Neural progenitor cell (in vitro differentiated cells): ENCODE measurements around the gene PHACTR1. TPM values are rescaled to one million over a fixed set of nuclear protein-coding genes. Genes with fewer than 3 reads are reported as not detected.

Experiments used
- DNase-seq: peaks from one replicate; pipeline ENCODE4 v3.0.0-alpha.2; 2016; ENCODE audit warnings: low spot score
- H2AFZ ChIP-seq: fragments of 200-600 bp; sonication (generic); replicated peaks from 2 replicates; pipeline ENCODE4 v1.6.1; 2016; ENCODE audit warnings: antibody characterized with exemption
- H3F3A ChIP-seq: fragments of 200-600 bp; sonication (generic); 2 replicates; pipeline ENCODE4 v1.6.1; 2016; ENCODE audit warnings: antibody characterized with exemption, low read depth
- H3K27ac ChIP-seq: fragments of 200-600 bp; sonication (generic); 2 replicates; pipeline ENCODE4 v1.5.1; 2016; ENCODE audit warnings: mild to moderate bottlenecking
- H3K27me3 ChIP-seq: fragments of 200-600 bp; sonication (generic); 2 replicates; pipeline ENCODE4 v1.6.1; 2016; ENCODE audit warnings: mild to moderate bottlenecking, moderate library complexity
- H3K36me3 ChIP-seq: fragments of 200-600 bp; sonication (generic); 2 replicates; pipeline ENCODE4 v1.5.1; 2016
- H3K4me1 ChIP-seq: fragments of 200-600 bp; sonication (generic); 2 replicates; pipeline ENCODE4 v1.6.1; 2016; ENCODE audit warnings: mixed run types
- H3K4me2 ChIP-seq: fragments of 200-600 bp; sonication (generic); 2 replicates; pipeline ENCODE4 v1.6.1; 2016
- H3K4me3 ChIP-seq: fragments of 200-600 bp; sonication (generic); 2 replicates; pipeline ENCODE4 v1.5.1; 2016
- H3K79me2 ChIP-seq: fragments of 200-600 bp; sonication (generic); 2 replicates; pipeline ENCODE4 v1.6.1; 2016; ENCODE audit warnings: low read depth
- H3K9ac ChIP-seq: fragments of 200-600 bp; sonication (generic); 2 replicates; pipeline ENCODE4 v1.6.1; 2016
- H3K9me3 ChIP-seq: fragments of 200-600 bp; sonication (generic); 2 replicates; pipeline ENCODE4 v1.5.1; 2016; ENCODE audit warnings: low read depth
- H4K20me1 ChIP-seq: fragments of 200-600 bp; sonication (generic); 2 replicates; pipeline ENCODE4 v1.6.1; 2016; ENCODE audit warnings: low read depth
- H3K27ac Mint-ChIP-seq: 3 replicates; pipeline ENCODE4 v1.8.0; 2021; ENCODE audit warnings: mixed read lengths
- H3K27me3 Mint-ChIP-seq: 2 replicates; pipeline ENCODE4 v1.8.0; 2022; ENCODE audit warnings: low read depth, mild to moderate bottlenecking, inconsistent platforms, moderate library complexity, mixed read lengths; ENCODE audit not compliant: insufficient read depth
- H3K36me3 Mint-ChIP-seq: 3 replicates; pipeline ENCODE4 v1.8.0; 2021; ENCODE audit warnings: mixed read lengths
- H3K4me1 Mint-ChIP-seq: 3 replicates; pipeline ENCODE4 v1.8.0; 2021; ENCODE audit warnings: mixed read lengths
- H3K4me3 Mint-ChIP-seq: 3 replicates; pipeline ENCODE4 v1.8.0; 2021; ENCODE audit warnings: mild to moderate bottlenecking, moderate library complexity, mixed read lengths
- H3K9me3 Mint-ChIP-seq: 3 replicates; pipeline ENCODE4 v1.8.0; 2020; ENCODE audit warnings: mixed read lengths
- EZH2 ChIP-seq: fragments of 200-600 bp; sonication (generic); IDR thresholded peaks from 2 replicates; pipeline ENCODE4 v1.6.1; 2017; ENCODE audit warnings: antibody characterized with exemption, mild to moderate bottlenecking, moderate library complexity
- EZH2phosphoT487 ChIP-seq: fragments of 200-600 bp; sonication (generic); IDR thresholded peaks from 2 replicates; pipeline ENCODE4 v1.6.1; 2017; ENCODE audit warnings: antibody characterized with exemption
- total RNA-seq: library from RNA; depleted of rRNA; stranded (reverse); fragments of >200 nt; gene quantifications from 2 replicates; pipeline ENCODE4 v1.2.3, GENCODE V29; 2015; ENCODE audit warnings: low replicate concordance
- TF ChIP-seq, protein P1 (sequence below): fragments of 200-600 bp; sonication (generic); IDR thresholded peaks from 2 replicates; pipeline ENCODE4 v1.5.1; 2017; ENCODE audit warnings: antibody characterized with exemption, mild to moderate bottlenecking

Gene PHACTR1
- total RNA-seq, 1 donor from 2014 or later, result 2.4 TPM

DNA sequence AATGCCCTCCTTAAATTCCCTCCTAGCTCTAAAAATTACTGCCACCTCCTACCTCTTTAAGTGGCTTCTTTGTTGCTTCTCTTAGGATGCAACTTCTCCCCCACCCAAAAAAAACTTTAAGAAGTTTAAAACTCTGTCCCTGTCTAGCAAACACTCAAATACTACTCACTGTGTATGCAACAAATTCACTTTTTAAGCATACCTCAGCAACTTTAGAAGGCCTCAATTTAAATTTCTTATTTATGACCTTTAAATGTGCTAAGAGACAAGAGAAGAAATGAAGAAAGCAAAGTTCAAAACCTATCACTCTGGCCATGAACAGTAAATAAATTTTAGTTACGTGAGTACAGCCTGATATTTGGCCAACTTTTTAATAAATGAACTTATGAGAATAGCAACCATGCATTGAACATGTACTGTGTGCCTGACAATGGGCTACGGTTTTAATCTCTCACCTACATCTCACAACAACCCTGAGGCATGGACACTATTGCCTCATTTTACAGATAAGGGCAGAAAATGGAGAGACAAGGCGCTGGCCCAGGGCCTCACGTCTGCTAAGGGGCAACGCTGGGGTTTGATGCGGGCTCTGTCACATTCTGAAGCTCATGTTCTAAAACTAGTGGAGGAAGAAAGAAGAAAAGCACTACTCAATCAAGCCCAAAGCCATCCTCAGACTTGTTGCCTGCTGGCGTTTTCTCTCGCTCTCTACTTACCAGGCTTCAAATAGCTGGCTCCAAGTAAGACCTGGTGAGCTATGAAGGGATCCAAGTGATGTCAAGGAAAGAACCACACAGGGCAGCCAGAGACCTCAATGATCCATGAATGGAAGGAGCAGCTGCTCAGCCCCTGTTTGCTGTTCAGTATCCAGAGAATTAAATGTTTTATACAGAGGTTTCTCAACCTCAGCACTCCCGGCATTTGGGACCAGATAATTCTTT, 512.0 kb downstream of the PHACTR1 start:
- H3K9ac ChIP-seq, result no peak overlapping the region
- no peaks in the 10 kb centered on the region for H3F3A ChIP-seq
- DNase-seq, result no peak
- H4K20me1 ChIP-seq, result no peaks in the 10 kb centered on the region
- no peak overlapping the region for H3K27ac Mint-ChIP-seq
- no peaks in the 10 kb centered on the region for H3K4me1 ChIP-seq
- no peak overlapping the region for H3K27ac ChIP-seq
- H3K36me3 ChIP-seq, result no peaks in the 10 kb centered on the region
- no peak overlapping the region for H2AFZ ChIP-seq
- no peak overlapping the region for H3K4me3 Mint-ChIP-seq
- no peak for TF ChIP-seq EZH2
- TF ChIP-seq, protein P1, sequence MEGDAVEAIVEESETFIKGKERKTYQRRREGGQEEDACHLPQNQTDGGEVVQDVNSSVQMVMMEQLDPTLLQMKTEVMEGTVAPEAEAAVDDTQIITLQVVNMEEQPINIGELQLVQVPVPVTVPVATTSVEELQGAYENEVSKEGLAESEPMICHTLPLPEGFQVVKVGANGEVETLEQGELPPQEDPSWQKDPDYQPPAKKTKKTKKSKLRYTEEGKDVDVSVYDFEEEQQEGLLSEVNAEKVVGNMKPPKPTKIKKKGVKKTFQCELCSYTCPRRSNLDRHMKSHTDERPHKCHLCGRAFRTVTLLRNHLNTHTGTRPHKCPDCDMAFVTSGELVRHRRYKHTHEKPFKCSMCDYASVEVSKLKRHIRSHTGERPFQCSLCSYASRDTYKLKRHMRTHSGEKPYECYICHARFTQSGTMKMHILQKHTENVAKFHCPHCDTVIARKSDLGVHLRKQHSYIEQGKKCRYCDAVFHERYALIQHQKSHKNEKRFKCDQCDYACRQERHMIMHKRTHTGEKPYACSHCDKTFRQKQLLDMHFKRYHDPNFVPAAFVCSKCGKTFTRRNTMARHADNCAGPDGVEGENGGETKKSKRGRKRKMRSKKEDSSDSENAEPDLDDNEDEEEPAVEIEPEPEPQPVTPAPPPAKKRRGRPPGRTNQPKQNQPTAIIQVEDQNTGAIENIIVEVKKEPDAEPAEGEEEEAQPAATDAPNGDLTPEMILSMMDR, result no peak
- TF ChIP-seq EZH2phosphoT487, result no peak
- peaks cover 2% of the 10 kb centered on the region for H3K27me3 Mint-ChIP-seq
- H3K79me2 ChIP-seq, result no peaks in the 10 kb centered on the region
- no peak overlapping the region for H3K4me2 ChIP-seq
- H3K27me3 ChIP-seq, result no peaks in the 10 kb centered on the region
- H3K9me3 ChIP-seq, result no peaks in the 10 kb centered on the region
- no peaks in the 10 kb centered on the region for H3K36me3 Mint-ChIP-seq
- H3K9me3 Mint-ChIP-seq, result no peaks in the 10 kb centered on the region
- no peak overlapping the region for H3K4me3 ChIP-seq
- H3K4me1 Mint-ChIP-seq, result no peaks in the 10 kb centered on the region

DNA sequence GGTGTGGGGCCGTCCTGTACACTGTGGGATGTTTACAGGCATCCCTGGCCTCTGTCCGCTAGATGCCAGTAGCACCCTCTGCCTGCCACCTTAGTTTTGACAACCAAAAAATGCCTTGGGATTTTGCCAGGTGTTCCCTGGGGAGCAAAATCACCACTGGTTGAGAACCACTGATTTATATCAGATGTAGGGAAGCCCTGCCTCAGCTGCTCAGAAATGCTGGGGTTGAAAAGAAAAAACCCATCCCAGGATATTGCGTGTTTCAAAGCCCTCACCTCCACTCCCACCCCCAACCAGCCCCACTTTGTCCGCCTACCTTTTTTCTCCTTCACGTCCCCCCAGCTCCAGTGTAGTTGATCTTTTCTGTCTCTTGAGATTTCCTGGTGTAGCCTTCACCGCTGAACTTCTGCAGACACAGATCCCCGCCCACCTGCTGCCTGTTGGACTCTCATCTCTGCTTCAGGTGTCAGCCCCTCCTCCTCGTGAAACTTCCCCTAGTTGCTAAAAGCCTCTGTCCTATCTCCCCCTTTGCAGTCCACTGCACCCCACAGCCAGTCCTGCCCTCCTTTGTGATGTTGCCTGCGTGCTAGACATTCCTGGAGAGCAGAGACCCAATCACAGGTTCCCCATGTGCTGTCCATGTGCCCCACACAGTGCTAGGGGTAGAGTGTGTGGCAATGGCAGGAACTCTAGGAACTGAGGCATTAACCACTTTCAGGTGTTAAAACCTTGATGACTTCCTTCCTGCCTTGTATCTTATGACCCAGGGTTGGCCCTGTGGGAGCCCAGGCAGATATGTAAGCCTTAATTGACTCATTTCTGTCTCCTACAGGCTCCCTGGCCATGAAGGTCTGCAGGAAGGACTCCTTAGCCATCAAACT, 512.9 kb downstream of the PHACTR1 start:
- Mint-ChIP-seq H3K4me3 (no peak overlapping the region), H3K27me3 (peaks cover 2% of the 10 kb centered on the region), H3K4me1 (no peaks in the 10 kb centered on the region), H3K9me3 (no peaks in the 10 kb centered on the region), H3K27ac (peak overlapping the region; percentile 77), H3K36me3 (no peaks in the 10 kb centered on the region)
- H3K4me3 ChIP-seq, result no peak overlapping the region
- H3K4me1 ChIP-seq, result no peaks in the 10 kb centered on the region
- DNase-seq, result peak; percentile 22
- no peaks in the 10 kb centered on the region for H3F3A ChIP-seq
- H3K4me2 ChIP-seq, result no peak overlapping the region
- no peak overlapping the region for H2AFZ ChIP-seq
- H4K20me1 ChIP-seq, result no peaks in the 10 kb centered on the region
- TF ChIP-seq EZH2phosphoT487, result no peak
- TF ChIP-seq, protein P1, result peak; percentile 29
- H3K36me3 ChIP-seq, result no peaks in the 10 kb centered on the region
- H3K27ac ChIP-seq, result no peak overlapping the region
- H3K9me3 ChIP-seq, result no peaks in the 10 kb centered on the region
- H3K27me3 ChIP-seq, result no peaks in the 10 kb centered on the region
- H3K79me2 ChIP-seq, result no peaks in the 10 kb centered on the region
- no peak overlapping the region for H3K9ac ChIP-seq

DNA sequence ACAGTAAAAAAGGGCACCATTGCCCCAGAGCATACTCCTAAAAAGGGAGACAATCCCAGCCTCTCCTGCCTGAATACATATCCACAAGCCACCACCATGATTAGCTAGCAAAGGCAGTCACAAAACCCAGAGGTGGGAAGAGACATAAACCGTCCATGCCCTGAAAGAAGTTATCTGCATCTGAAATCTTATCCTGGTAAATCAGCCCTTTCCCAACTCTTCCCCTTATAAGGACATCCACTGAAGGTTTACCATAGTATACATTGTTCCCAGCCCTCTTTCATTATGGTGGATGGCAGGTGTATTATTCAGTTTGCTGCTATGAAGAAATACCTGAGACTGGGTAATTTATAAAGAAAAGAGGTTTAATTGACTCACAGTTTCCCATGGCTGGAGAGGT, 516.5 kb downstream of the PHACTR1 start:
- Mint-ChIP-seq H3K4me1 (no peaks in the 10 kb centered on the region), H3K27ac (no peak overlapping the region), H3K9me3 (no peaks in the 10 kb centered on the region), H3K36me3 (no peaks in the 10 kb centered on the region), H3K27me3 (peaks cover 2% of the 10 kb centered on the region), H3K4me3 (no peak overlapping the region)
- Histone ChIP-seq H2AFZ (no peak overlapping the region), H3K36me3 (no peaks in the 10 kb centered on the region), H3K9me3 (no peaks in the 10 kb centered on the region), H3K79me2 (no peaks in the 10 kb centered on the region), H3K4me2 (no peak overlapping the region), H4K20me1 (no peaks in the 10 kb centered on the region), H3K4me3 (no peak overlapping the region), H3K9ac (no peak overlapping the region), H3F3A (no peaks in the 10 kb centered on the region), H3K4me1 (no peaks in the 10 kb centered on the region), H3K27ac (no peak overlapping the region), H3K27me3 (no peaks in the 10 kb centered on the region)
- TF ChIP-seq EZH2phosphoT487 (no peak), EZH2 (no peak)
- TF ChIP-seq, protein P1, result no peak
- no peak for DNase-seq
